HUES48 (cell line): Measurements from ENCODE around the gene CRYGA.

Experiments used
- H3K27ac ChIP-seq: one replicate; pipeline ENCODE4 v1.7.0; 2013; ENCODE audit warnings: low read depth, low read length, inconsistent platforms
- H3K27me3 ChIP-seq: 2 replicates; pipeline ENCODE4 v1.6.1; 2013; ENCODE audit warnings: mild to moderate bottlenecking, low read length; ENCODE audit not compliant: control insufficient read depth, insufficient read depth
- H3K36me3 ChIP-seq: 2 replicates; pipeline ENCODE4 v1.6.1; 2013; ENCODE audit warnings: low read length; ENCODE audit not compliant: control insufficient read depth, insufficient read depth
- H3K4me1 ChIP-seq: 2 replicates; pipeline ENCODE4 v1.6.1; 2013; ENCODE audit warnings: mild to moderate bottlenecking, low read length; ENCODE audit not compliant: control insufficient read depth, insufficient read depth
- H3K4me3 ChIP-seq: 2 replicates; pipeline ENCODE4 v1.5.1; 2013; ENCODE audit warnings: mild to moderate bottlenecking, low read depth, low read length
- H3K9ac ChIP-seq: 2 replicates; pipeline ENCODE4 v1.6.1; 2013; ENCODE audit warnings: mild to moderate bottlenecking, low read depth, low read length, moderate library complexity
- H3K9me3 ChIP-seq: 2 replicates; pipeline ENCODE4 v1.6.1; 2013; ENCODE audit warnings: low read length; ENCODE audit not compliant: control insufficient read depth, insufficient read depth

The CRYGA gene

GRCh38 chr2:208163489-208163888, at the start of gene CRYGA:
TSS of gene CRYGA (minus strand) at chr2:208163589. CDS start at chr2:208163556, 33 bp downstream.
- Histone ChIP-seq H3K4me1 (0 out of 2 replicates have a peak, but pooled peaks cover 5% of the 10 kb centered on the region), H3K27me3 (no peaks in the 10 kb centered on the region), H3K27ac (no peak within 1 kb of the TSS), H3K36me3 (no peaks in the 10 kb centered on the region), H3K9ac (no peak within 1 kb of the TSS), H3K4me3 (no peak within 1 kb of the TSS), H3K9me3 (no peaks in the 10 kb centered on the region)

GRCh38 chr2:208210688-208211451, 47.5 kb upstream of the CRYGA start:
- Histone ChIP-seq H3K9ac (no peak overlapping the region), H3K27me3 (no peaks in the 10 kb centered on the region), H3K4me1 (no peaks in the 10 kb centered on the region), H3K4me3 (no peak overlapping the region), H3K36me3 (no peaks in the 10 kb centered on the region), H3K9me3 (no peaks in the 10 kb centered on the region), H3K27ac (no peak overlapping the region)

GRCh38 chr2:208208335-208209085, 45.1 kb upstream of the CRYGA start:
- Histone ChIP-seq H3K4me3 (no peak overlapping the region), H3K9ac (no peak overlapping the region), H3K9me3 (no peaks in the 10 kb centered on the region), H3K27me3 (no peaks in the 10 kb centered on the region), H3K27ac (no peak overlapping the region), H3K4me1 (no peaks in the 10 kb centered on the region), H3K36me3 (no peaks in the 10 kb centered on the region)

- Histone ChIP-seq H3K4me1 (no peaks in the 10 kb centered on the region), H3K36me3 (no peaks in the 10 kb centered on the region), H3K9me3 (no peaks in the 10 kb centered on the region), H3K27ac (no peak overlapping the region), H3K27me3 (no peaks in the 10 kb centered on the region), H3K4me3 (no peak overlapping the region), H3K9ac (no peak overlapping the region)
Observed at GRCh38 chr2:208207769-208208168, 44.4 kb upstream of the CRYGA start.

GRCh38 chr2:208204166-208204565, 40.8 kb upstream of the CRYGA start:
- Histone ChIP-seq H3K27ac (no peak overlapping the region), H3K9me3 (no peaks in the 10 kb centered on the region), H3K4me3 (no peak overlapping the region), H3K9ac (no peak overlapping the region), H3K4me1 (no peaks in the 10 kb centered on the region), H3K36me3 (no peaks in the 10 kb centered on the region), H3K27me3 (no peaks in the 10 kb centered on the region)

GRCh38 chr2:208195531-208195930, 32.1 kb upstream of the CRYGA start:
- no peaks in the 10 kb centered on the region for H3K36me3 ChIP-seq
- H3K4me3 ChIP-seq: no peak overlapping the region
- no peaks in the 10 kb centered on the region for H3K27me3 ChIP-seq
- no peaks in the 10 kb centered on the region for H3K9me3 ChIP-seq
- no peak overlapping the region for H3K27ac ChIP-seq
- H3K9ac ChIP-seq: no peak overlapping the region
- no peaks in the 10 kb centered on the region for H3K4me1 ChIP-seq

- Histone ChIP-seq H3K4me1 (peaks cover 12% of the 10 kb centered on the region), H3K27ac (no peak overlapping the region), H3K9ac (no peak overlapping the region), H3K4me3 (no peak overlapping the region), H3K27me3 (no peaks in the 10 kb centered on the region), H3K36me3 (no peaks in the 10 kb centered on the region), H3K9me3 (no peaks in the 10 kb centered on the region)
Observed at GRCh38 chr2:208192611-208193236, 29.3 kb upstream of the CRYGA start.

- no peaks in the 10 kb centered on the region for H3K36me3 ChIP-seq
- H3K9me3 ChIP-seq: no peaks in the 10 kb centered on the region
- no peak within 1 kb of the TSS for H3K9ac ChIP-seq
- no peak within 1 kb of the TSS for H3K4me3 ChIP-seq
- no peaks in the 10 kb centered on the region for H3K27me3 ChIP-seq
- peaks cover 29% of the 10 kb centered on the region for H3K4me1 ChIP-seq
- no peak within 1 kb of the TSS for H3K27ac ChIP-seq
Observed at GRCh38 chr2:208189810-208190503, 26.6 kb upstream of the CRYGA start, which contains the start of gene C2orf80. TSS of gene C2orf80 (minus strand) at chr2:208190030. CDS start at chr2:208186986, 3,044 bp downstream.

- Histone ChIP-seq H3K27me3 (no peaks in the 10 kb centered on the region), H3K4me3 (no peak overlapping the region), H3K27ac (no peak overlapping the region), H3K36me3 (no peaks in the 10 kb centered on the region), H3K9ac (no peak overlapping the region), H3K9me3 (no peaks in the 10 kb centered on the region), H3K4me1 (peaks cover 36% of the 10 kb centered on the region)
Observed at GRCh38 chr2:208189069-208189809, 25.9 kb upstream of the CRYGA start.

GRCh38 chr2:208186893-208187292, 23.5 kb upstream of the CRYGA start:
- no peak overlapping the region for H3K4me3 ChIP-seq
- H3K9me3 ChIP-seq: no peaks in the 10 kb centered on the region
- H3K9ac ChIP-seq: no peak overlapping the region
- H3K27ac ChIP-seq: no peak overlapping the region
- H3K27me3 ChIP-seq: no peaks in the 10 kb centered on the region
- H3K36me3 ChIP-seq: no peaks in the 10 kb centered on the region
- H3K4me1 ChIP-seq: peaks cover 47% of the 10 kb centered on the region
